Measurements from ENCODE around the gene AMBP.

AMBP gene

DNA sequence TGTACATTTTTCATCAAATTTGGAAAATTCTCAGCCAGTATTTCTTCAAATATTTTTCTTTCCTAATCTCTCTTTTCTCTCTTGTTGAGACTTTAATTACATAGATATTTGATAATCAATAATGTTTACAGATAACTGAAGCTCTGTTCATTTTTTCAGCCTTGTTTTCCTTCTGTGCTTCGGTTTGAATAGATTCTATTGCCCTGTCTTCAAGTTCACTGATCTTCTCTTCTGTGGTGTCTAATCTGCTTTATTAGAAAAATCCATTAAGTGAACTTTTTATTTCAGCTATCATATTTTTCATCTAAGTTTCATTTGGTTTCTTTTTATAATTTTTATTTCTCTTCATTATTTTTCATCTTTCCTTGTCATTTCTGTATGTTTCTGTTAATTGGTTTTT is 54.1 kb downstream of the AMBP start:
- Histone ChIP-seq H3K27me3 (replicated peaks; ENCODE audit: control insufficient read depth, insufficient read depth, low read length, poor library complexity, severe bottlenecking) (no peaks in the 10 kb centered on the region), H3K9me3 (ENCODE audit: control insufficient read depth, low read length) (peaks cover 8% of the 10 kb centered on the region), H3K27ac (ENCODE audit: insufficient read depth, low read length, poor library complexity, severe bottlenecking) (no peak overlapping the region), H3K4me1 (ENCODE audit: control insufficient read depth, insufficient read depth, low read length, poor library complexity, severe bottlenecking) (no peaks in the 10 kb centered on the region), H3K36me3 (ENCODE audit: control insufficient read depth, insufficient read depth, low read length) (no peaks in the 10 kb centered on the region), H3K4me3 (ENCODE audit: insufficient read depth, low read depth, low read length, poor library complexity, severe bottlenecking) (no peak overlapping the region)
- DNase-seq: no peak

DNA sequence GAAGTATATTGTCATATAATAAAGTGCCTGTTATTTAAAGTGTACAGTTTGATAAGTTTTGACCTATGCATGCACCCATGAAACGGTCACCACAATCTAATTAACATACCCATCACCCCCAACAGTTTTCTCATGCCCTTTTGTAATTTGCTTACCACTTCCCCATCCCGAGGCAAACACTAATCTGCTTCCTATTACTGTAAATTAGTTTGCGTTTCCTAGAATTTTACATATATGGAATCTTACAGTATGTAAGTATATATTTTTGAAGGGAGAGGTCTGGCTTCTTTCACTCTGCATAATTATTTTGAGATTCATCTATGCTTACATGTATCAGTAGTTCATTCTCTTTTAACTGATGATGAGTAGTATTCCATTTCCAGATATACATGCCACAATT is 56.5 kb downstream of the AMBP start:
- Histone ChIP-seq H3K36me3 (ENCODE audit: control insufficient read depth, insufficient read depth, low read length) (no peaks in the 10 kb centered on the region), H3K4me3 (ENCODE audit: insufficient read depth, low read depth, low read length, poor library complexity, severe bottlenecking) (no peak overlapping the region), H3K27me3 (replicated peaks; ENCODE audit: control insufficient read depth, insufficient read depth, low read length, poor library complexity, severe bottlenecking) (no peaks in the 10 kb centered on the region), H3K9me3 (ENCODE audit: control insufficient read depth, low read length) (peaks cover 8% of the 10 kb centered on the region), H3K4me1 (ENCODE audit: control insufficient read depth, insufficient read depth, low read length, poor library complexity, severe bottlenecking) (no peaks in the 10 kb centered on the region), H3K27ac (ENCODE audit: insufficient read depth, low read length, poor library complexity, severe bottlenecking) (no peak overlapping the region)
- no peak for DNase-seq

DNA sequence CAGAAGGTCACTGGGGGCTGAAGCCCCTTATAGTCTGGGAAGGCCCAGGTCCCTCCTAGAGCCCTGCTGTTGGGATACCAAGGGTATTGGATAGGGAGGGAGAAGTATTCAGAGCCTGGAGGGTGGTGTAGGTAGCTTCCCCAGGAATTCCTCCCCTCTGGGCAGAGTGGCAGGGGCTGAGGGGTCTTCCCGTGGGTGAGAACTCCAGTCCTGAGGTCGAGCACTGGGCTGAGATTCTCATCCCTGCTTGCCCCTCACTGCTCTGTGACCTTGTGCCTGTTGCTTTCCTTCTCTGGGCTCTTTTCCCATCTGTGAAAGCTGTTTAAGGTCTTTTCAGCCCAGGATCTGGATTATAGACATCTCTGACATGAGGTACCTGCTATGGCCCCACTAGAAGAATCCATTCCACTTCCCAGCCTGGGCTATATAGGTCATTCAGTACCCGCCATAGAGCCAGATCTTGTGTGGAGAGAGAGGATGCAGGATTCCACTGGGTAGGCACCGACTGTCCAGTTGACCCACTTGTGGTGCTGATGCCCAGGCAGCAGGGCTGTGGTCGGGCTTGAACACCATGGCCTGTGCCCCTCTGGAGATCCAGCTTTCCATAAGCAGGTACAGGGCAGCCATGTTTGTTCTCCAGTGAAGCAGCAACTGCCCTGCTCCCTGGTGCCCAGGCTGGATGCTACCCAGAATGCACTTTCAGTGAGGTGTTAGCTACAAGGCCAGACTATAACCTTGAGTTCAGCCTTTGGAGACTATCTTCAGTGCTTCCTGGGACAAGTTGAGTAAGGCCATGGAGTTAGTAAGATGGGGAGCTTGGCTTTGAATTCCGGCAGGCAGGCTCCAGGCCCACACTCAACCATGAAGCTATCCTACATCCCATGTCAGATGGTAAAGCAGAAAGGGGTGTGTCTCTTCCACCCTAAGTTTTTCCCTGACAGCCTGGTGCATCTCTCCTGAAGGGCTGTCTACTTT is 60.1 kb downstream of the AMBP start:
- DNase-seq: no peak
- H3K4me3 ChIP-seq (ENCODE audit: insufficient read depth, low read depth, low read length, poor library complexity, severe bottlenecking): no peak overlapping the region
- H3K36me3 ChIP-seq (ENCODE audit: control insufficient read depth, insufficient read depth, low read length): no peaks in the 10 kb centered on the region
- H3K9me3 ChIP-seq (ENCODE audit: control insufficient read depth, low read length): no peaks in the 10 kb centered on the region
- H3K27ac ChIP-seq (ENCODE audit: insufficient read depth, low read length, poor library complexity, severe bottlenecking): no peak overlapping the region
- no peaks in the 10 kb centered on the region for H3K4me1 ChIP-seq (ENCODE audit: control insufficient read depth, insufficient read depth, low read length, poor library complexity, severe bottlenecking)
- H3K27me3 ChIP-seq (replicated peaks; ENCODE audit: control insufficient read depth, insufficient read depth, low read length, poor library complexity, severe bottlenecking): no peaks in the 10 kb centered on the region

DNA sequence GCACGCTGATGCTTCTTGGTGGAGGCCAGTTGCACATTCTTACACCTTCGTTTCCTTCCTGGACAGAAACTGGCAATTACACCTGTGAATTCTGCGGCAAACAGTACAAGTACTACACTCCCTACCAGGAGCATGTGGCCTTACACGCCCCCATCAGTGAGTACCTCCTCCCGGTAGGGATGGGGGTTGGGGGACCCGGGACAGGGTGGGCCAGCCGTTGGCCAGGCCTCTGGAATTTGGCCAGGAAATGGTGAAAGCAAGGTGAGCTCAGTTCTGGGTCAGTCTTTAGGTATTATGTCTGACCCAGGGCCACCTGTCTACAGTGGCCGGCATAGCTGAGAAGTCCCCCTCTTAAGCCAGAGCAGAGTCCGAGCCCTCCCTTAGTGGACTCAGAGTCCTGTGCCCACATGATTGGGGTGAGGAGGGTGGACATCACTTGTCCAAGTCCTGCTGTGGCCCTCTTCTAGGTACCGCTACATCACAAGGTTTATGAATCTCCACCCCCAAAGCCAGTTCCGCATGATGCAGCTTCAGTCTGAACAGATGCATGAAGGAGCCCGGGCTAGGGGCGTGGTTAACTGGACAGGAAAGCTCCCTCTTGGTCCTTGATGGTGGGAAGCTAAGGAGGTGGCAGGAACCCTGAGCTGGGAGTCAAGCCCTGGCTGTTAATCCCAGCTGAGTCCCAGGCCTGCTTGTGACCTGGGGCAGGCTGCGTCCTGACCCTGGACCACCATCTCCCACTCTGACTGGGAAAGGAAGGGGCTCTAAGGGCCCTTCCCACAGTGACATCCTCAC is 61.3 kb downstream of the AMBP start:
- no peaks in the 10 kb centered on the region for H3K36me3 ChIP-seq (ENCODE audit: control insufficient read depth, insufficient read depth, low read length)
- H3K4me1 ChIP-seq (ENCODE audit: control insufficient read depth, insufficient read depth, low read length, poor library complexity, severe bottlenecking): no peaks in the 10 kb centered on the region
- H3K27ac ChIP-seq (ENCODE audit: insufficient read depth, low read length, poor library complexity, severe bottlenecking): no peak overlapping the region
- H3K9me3 ChIP-seq (ENCODE audit: control insufficient read depth, low read length): no peaks in the 10 kb centered on the region
- no peak overlapping the region for H3K4me3 ChIP-seq (ENCODE audit: insufficient read depth, low read depth, low read length, poor library complexity, severe bottlenecking)
- no peaks in the 10 kb centered on the region for H3K27me3 ChIP-seq (replicated peaks; ENCODE audit: control insufficient read depth, insufficient read depth, low read length, poor library complexity, severe bottlenecking)
- DNase-seq: no peak

DNA sequence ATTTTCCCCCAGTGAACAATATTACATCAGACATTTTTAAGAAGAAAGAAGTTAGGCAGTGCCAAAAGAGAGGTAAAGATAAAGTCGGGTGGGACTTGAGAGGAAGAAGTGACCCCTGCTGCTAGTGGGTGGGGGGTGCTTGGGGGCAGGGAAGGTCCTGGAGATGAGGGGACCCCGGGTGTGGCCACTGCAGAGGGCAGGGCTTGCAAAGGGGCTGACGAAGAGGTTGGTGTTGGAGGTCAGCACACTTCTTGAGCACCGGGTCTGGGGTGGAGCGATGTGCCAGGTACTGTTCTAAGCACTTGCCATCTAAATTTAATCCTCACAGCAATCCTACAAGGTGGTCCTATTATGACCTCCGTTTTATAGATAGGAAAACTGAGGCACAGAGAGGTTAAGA is 62.0 kb downstream of the AMBP start:
- Histone ChIP-seq H3K9me3 (ENCODE audit: control insufficient read depth, low read length) (no peaks in the 10 kb centered on the region), H3K4me1 (ENCODE audit: control insufficient read depth, insufficient read depth, low read length, poor library complexity, severe bottlenecking) (no peaks in the 10 kb centered on the region), H3K36me3 (ENCODE audit: control insufficient read depth, insufficient read depth, low read length) (no peaks in the 10 kb centered on the region), H3K27ac (ENCODE audit: insufficient read depth, low read length, poor library complexity, severe bottlenecking) (no peak overlapping the region), H3K27me3 (replicated peaks; ENCODE audit: control insufficient read depth, insufficient read depth, low read length, poor library complexity, severe bottlenecking) (no peaks in the 10 kb centered on the region), H3K4me3 (ENCODE audit: insufficient read depth, low read depth, low read length, poor library complexity, severe bottlenecking) (no peak overlapping the region)
- no peak for DNase-seq

DNA sequence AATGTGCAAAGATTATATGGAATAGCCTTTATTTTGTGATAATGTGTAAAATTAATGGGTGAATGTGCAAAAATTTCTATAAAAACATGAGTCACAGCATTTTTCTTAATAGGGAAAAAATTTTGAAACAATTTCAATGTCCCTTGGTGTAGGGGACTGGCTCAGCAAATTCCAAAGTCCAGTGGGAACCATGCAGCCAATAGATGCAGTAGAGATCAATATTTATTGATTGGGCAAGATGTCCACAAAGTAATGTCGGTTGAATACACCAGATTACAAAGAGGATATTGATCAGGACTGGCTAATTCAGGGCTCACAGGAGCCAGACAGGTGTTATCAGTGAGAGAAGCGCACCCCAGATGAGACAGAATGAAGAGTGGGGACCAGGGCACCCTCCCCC is 62.5 kb downstream of the AMBP start:
- no peak overlapping the region for H3K27ac ChIP-seq (ENCODE audit: insufficient read depth, low read length, poor library complexity, severe bottlenecking)
- DNase-seq: no peak
- H3K36me3 ChIP-seq (ENCODE audit: control insufficient read depth, insufficient read depth, low read length): no peaks in the 10 kb centered on the region
- no peaks in the 10 kb centered on the region for H3K27me3 ChIP-seq (replicated peaks; ENCODE audit: control insufficient read depth, insufficient read depth, low read length, poor library complexity, severe bottlenecking)
- H3K4me1 ChIP-seq (ENCODE audit: control insufficient read depth, insufficient read depth, low read length, poor library complexity, severe bottlenecking): no peaks in the 10 kb centered on the region
- no peak overlapping the region for H3K4me3 ChIP-seq (ENCODE audit: insufficient read depth, low read depth, low read length, poor library complexity, severe bottlenecking)
- H3K9me3 ChIP-seq (ENCODE audit: control insufficient read depth, low read length): no peaks in the 10 kb centered on the region

DNA sequence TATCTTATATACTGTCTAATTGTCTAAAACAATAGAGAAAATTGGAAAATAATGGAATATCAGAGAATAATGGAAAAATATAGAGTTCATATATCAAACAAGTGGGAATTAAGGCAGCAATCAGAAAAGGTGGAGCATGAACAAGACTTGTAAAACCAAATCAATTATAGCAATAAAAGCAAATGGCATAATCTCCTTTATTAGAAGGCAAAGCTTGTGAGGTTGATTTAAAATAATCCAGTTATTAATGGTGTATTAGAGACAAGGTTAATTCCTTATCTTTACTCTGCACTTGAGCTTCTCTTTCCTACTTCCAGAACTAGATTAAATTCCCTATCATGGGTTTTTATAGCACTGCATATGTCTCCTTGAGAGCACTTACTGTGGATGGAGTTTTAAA is 64.1 kb downstream of the AMBP start:
- no peaks in the 10 kb centered on the region for H3K27me3 ChIP-seq (replicated peaks; ENCODE audit: control insufficient read depth, insufficient read depth, low read length, poor library complexity, severe bottlenecking)
- H3K4me1 ChIP-seq (ENCODE audit: control insufficient read depth, insufficient read depth, low read length, poor library complexity, severe bottlenecking): no peaks in the 10 kb centered on the region
- no peaks in the 10 kb centered on the region for H3K36me3 ChIP-seq (ENCODE audit: control insufficient read depth, insufficient read depth, low read length)
- DNase-seq: no peak
- H3K27ac ChIP-seq (ENCODE audit: insufficient read depth, low read length, poor library complexity, severe bottlenecking): no peak overlapping the region
- no peaks in the 10 kb centered on the region for H3K9me3 ChIP-seq (ENCODE audit: control insufficient read depth, low read length)
- no peak overlapping the region for H3K4me3 ChIP-seq (ENCODE audit: insufficient read depth, low read depth, low read length, poor library complexity, severe bottlenecking)

DNA sequence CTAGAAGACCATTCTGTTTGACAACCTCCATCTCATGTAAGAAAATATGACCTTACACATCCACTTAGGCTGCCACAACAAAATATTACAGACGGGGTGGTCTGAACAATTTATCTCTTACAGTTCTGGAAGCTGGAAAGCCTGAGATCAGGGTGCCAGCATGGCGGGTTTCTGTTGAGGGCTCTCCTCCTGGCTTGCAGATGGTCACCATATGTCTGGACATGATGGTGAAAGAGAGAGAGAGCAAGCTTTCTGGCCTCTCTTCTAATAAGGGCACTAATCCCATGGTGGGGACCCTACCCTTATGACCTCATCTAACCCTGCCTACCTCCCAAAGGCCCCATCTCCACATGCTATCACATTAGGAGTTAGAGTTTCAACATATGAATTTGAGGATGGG is 66.0 kb downstream of the AMBP start:
- no peaks in the 10 kb centered on the region for H3K36me3 ChIP-seq (ENCODE audit: control insufficient read depth, insufficient read depth, low read length)
- no peak for DNase-seq
- H3K4me3 ChIP-seq (ENCODE audit: insufficient read depth, low read depth, low read length, poor library complexity, severe bottlenecking): no peak overlapping the region
- H3K4me1 ChIP-seq (ENCODE audit: control insufficient read depth, insufficient read depth, low read length, poor library complexity, severe bottlenecking): no peaks in the 10 kb centered on the region
- no peaks in the 10 kb centered on the region for H3K9me3 ChIP-seq (ENCODE audit: control insufficient read depth, low read length)
- H3K27me3 ChIP-seq (replicated peaks; ENCODE audit: control insufficient read depth, insufficient read depth, low read length, poor library complexity, severe bottlenecking): no peaks in the 10 kb centered on the region
- H3K27ac ChIP-seq (ENCODE audit: insufficient read depth, low read length, poor library complexity, severe bottlenecking): no peak overlapping the region

DNA sequence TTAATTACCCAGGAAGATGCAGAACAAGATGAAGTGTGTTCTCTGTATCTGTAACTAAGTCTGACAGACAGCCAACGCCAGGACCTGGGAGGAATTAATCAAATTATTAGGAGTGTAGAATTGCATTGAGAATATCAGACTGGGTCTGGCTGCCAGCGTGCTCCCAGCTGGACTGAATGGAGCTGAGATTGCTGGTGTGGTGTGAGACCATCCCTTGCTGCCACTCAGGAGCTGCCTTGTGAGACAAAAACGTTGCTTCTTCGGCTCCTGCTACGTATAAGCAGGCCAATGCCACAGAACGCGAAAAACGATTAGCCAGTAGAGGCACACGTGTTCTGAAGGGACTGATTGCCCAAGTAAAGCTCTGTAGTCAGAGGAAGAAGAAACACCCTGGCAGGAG is 66.8 kb downstream of the AMBP start:
- Histone ChIP-seq H3K9me3 (ENCODE audit: control insufficient read depth, low read length) (no peaks in the 10 kb centered on the region), H3K27me3 (replicated peaks; ENCODE audit: control insufficient read depth, insufficient read depth, low read length, poor library complexity, severe bottlenecking) (no peaks in the 10 kb centered on the region), H3K27ac (ENCODE audit: insufficient read depth, low read length, poor library complexity, severe bottlenecking) (no peak overlapping the region), H3K36me3 (ENCODE audit: control insufficient read depth, insufficient read depth, low read length) (no peaks in the 10 kb centered on the region), H3K4me1 (ENCODE audit: control insufficient read depth, insufficient read depth, low read length, poor library complexity, severe bottlenecking) (no peaks in the 10 kb centered on the region), H3K4me3 (ENCODE audit: insufficient read depth, low read depth, low read length, poor library complexity, severe bottlenecking) (no peak overlapping the region)
- DNase-seq: no peak
